Measurements from ENCODE around the gene TMEM185A. TPM values are rescaled to one million over a fixed set of nuclear protein-coding genes. Genes with fewer than 3 reads are reported as not detected.
"Not testable (repeated sequence)": the region's sequence is repeated elsewhere in the genome, so short reads cannot be mapped to it uniquely, and the experiment has no call there.

TMEM185A gene
- total RNA-seq, 1 experiment from 2014 or later = 23.6 TPM

- no peak overlapping the region for H3K4me3 Mint-ChIP-seq
- peaks cover 0 to 12% (median 11%) of the 10 kb centered on the region in 3 experiments; a peak in 3 of 7 replicates for H3K36me3 Mint-ChIP-seq (ENCODE audit: insufficient read depth in 1 of 3, low read depth in 3 of 3)
- no CpG with 5 or more reads among the region's 4 CpGs for WGBS (ENCODE audit: extremely low coverage, insufficient read length, low lambda C conversion rate)
Observed at GRCh38 chrX:149563359-149563758, 68.2 kb downstream of the TMEM185A start.

GRCh38 chrX:149555251-149555650 lies 76.3 kb downstream of the TMEM185A start:
- not testable (repeated sequence) for H3K4me3 Mint-ChIP-seq; H2BK20ac ChIP-seq (ENCODE audit: low read depth, low read length, poor library complexity, severe bottlenecking); H3T11ph ChIP-seq (ENCODE audit: low read length); H3K9me3 Mint-ChIP-seq; H2AFZ ChIP-seq (ENCODE audit: low read length); H3K23me2 ChIP-seq (ENCODE audit: insufficient read length, low read depth, low read length, poor library complexity, severe bottlenecking); H3K4me2 ChIP-seq (ENCODE audit: insufficient read depth, insufficient read length, low read length); H3K4me1 ChIP-seq (ENCODE audit: insufficient read depth, low read length); DNase-seq; H3K14ac ChIP-seq (ENCODE audit: insufficient read depth, low read length); H3K18ac ChIP-seq (ENCODE audit: insufficient read length, low read depth, low read length); H2BK5ac ChIP-seq (ENCODE audit: insufficient read length, low read length); H3K79me1 ChIP-seq (ENCODE audit: insufficient read depth, low read depth, low read length, poor library complexity, severe bottlenecking); H4K5ac ChIP-seq (ENCODE audit: insufficient read length, low read depth, low read length); H4K91ac ChIP-seq (ENCODE audit: insufficient read length, low read depth, low read length); H3K9me3 ChIP-seq (ENCODE audit: control insufficient read depth, low read depth, low read length); H2BK15ac ChIP-seq (ENCODE audit: low read depth, low read length); H2AK5ac ChIP-seq (ENCODE audit: insufficient read length, low read length); H4K8ac ChIP-seq (replicated peaks; ENCODE audit: insufficient read length, low read depth, low read length); H3K56ac ChIP-seq (ENCODE audit: insufficient read length, low read depth, low read length); H2BK12ac ChIP-seq (ENCODE audit: insufficient read length, low read depth, low read length); H3K4ac ChIP-seq (ENCODE audit: low read depth, low read length); H3K9ac ChIP-seq (ENCODE audit: extremely low read depth, insufficient read length, low read length); H3K27ac Mint-ChIP-seq; H3K4me1 Mint-ChIP-seq; H3K27me3 Mint-ChIP-seq (ENCODE audit: low read depth); H4K20me1 ChIP-seq (ENCODE audit: control insufficient read depth, insufficient read depth, insufficient read length); H3K27ac ChIP-seq (ENCODE audit: insufficient read length, low read depth, low read length); H2BK120ac ChIP-seq (ENCODE audit: low read depth, low read length, poor library complexity, severe bottlenecking); H3K79me2 ChIP-seq (ENCODE audit: insufficient read depth, low read length); H3K36me3 Mint-ChIP-seq (ENCODE audit: insufficient read depth in 1 of 3, low read depth in 3 of 3); H3K23ac ChIP-seq (ENCODE audit: insufficient read length, low read depth, low read length); H3K27me3 ChIP-seq (ENCODE audit: insufficient read depth, low read length)
- no CpG with 5 or more reads among the region's 4 CpGs for WGBS (ENCODE audit: extremely low coverage, insufficient read length, low lambda C conversion rate)

More at GRCh38 chrX:149563359-149563758, 68.2 kb downstream of the TMEM185A start:
- Histone ChIP-seq H3K14ac (ENCODE audit: insufficient read depth, low read length) (no peak overlapping the region), H3K4me2 (ENCODE audit: insufficient read depth, insufficient read length, low read length) (no peak overlapping the region), H2AFZ (ENCODE audit: low read length) (no peak overlapping the region), H2BK5ac (ENCODE audit: insufficient read length, low read length) (no peak overlapping the region), H3K79me2 (ENCODE audit: insufficient read depth, low read length) (no peaks in the 10 kb centered on the region), H2BK20ac (ENCODE audit: low read depth, low read length, poor library complexity, severe bottlenecking) (no peak overlapping the region), H3K27ac (ENCODE audit: insufficient read length, low read depth, low read length) (no peak overlapping the region), H4K20me1 (ENCODE audit: control insufficient read depth, insufficient read depth, insufficient read length) (no peaks in the 10 kb centered on the region), H4K8ac (replicated peaks; ENCODE audit: insufficient read length, low read depth, low read length) (no peak overlapping the region), H4K5ac (ENCODE audit: insufficient read length, low read depth, low read length) (no peak overlapping the region), H2AK5ac (ENCODE audit: insufficient read length, low read length) (no peak overlapping the region), H3K79me1 (ENCODE audit: insufficient read depth, low read depth, low read length, poor library complexity, severe bottlenecking) (no peaks in the 10 kb centered on the region), H3K23me2 (ENCODE audit: insufficient read length, low read depth, low read length, poor library complexity, severe bottlenecking) (no peaks in the 10 kb centered on the region), H2BK120ac (ENCODE audit: low read depth, low read length, poor library complexity, severe bottlenecking) (no peak overlapping the region), H4K91ac (ENCODE audit: insufficient read length, low read depth, low read length) (peak overlapping the region; percentile 54), H3K18ac (ENCODE audit: insufficient read length, low read depth, low read length) (no peak overlapping the region), H3K56ac (ENCODE audit: insufficient read length, low read depth, low read length) (no peak overlapping the region), H3K9me3 (ENCODE audit: control insufficient read depth, low read depth, low read length) (peaks cover 14% of the 10 kb centered on the region), H2BK15ac (ENCODE audit: low read depth, low read length) (0 out of 2 replicates have a peak overlapping the region, but pooled peaks have one; percentile 16), H3K23ac (ENCODE audit: insufficient read length, low read depth, low read length) (no peak overlapping the region), H3K4me1 (ENCODE audit: insufficient read depth, low read length) (no peaks in the 10 kb centered on the region), H3T11ph (ENCODE audit: low read length) (no peak overlapping the region), H3K4ac (ENCODE audit: low read depth, low read length) (no peak overlapping the region; the same call in 1 of the 2 replicates), H2BK12ac (ENCODE audit: insufficient read length, low read depth, low read length) (peak overlapping the region; percentile 53), H3K9ac (ENCODE audit: extremely low read depth, insufficient read length, low read length) (no peak overlapping the region), H3K27me3 (ENCODE audit: insufficient read depth, low read length) (no peaks in the 10 kb centered on the region)
- no peak for TF ChIP-seq CTCF (conservative IDR thresholded peaks at IDR 0.05)
- Mint-ChIP-seq H3K27ac (peak overlapping the region; percentile 9 to 98 (median 44); a peak in 4 of 7 replicates), H3K4me1 (peaks cover 21 to 25% of the 10 kb centered on the region in 2 experiments), H3K9me3 (peaks cover 42 to 45% of the 10 kb centered on the region in 2 experiments), H3K27me3 (ENCODE audit: low read depth) (no peaks in the 10 kb centered on the region)
- DNase-seq = no peak
